HG02840 (cell line): ENCODE data around the gene OR9Q1.

ENCODE experiments used
- ATAC-seq: cut with Tn5 transposase; IDR thresholded peaks from one replicate; pipeline ENCODE4 v1.9.1; 2021; ENCODE audit warnings: mild to moderate bottlenecking, moderate library complexity, moderate number of reproducible peaks; ENCODE audit not compliant: unreplicated experiment, low FRiP score

Gene OR9Q1

DNA sequence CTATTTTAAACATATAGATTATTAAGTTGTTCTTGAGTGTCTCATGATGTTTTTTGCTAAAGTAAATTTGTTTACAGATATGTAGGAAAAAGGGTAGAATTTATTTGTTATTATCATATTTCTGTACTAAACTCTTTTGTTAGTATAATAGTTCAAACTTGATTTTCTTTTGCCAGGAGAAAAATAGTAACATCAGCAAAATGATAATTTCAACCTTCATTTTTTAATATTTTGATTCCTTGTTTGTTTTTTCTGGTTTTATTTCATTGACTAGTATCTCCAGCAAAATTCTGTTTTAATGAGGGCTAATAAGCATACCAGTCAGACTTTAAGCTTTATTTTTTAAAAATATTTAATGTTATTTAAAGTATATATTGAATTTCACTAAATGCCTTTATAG lies 192.8 kb downstream of the OR9Q1 start:
- ATAC-seq = no peak

DNA sequence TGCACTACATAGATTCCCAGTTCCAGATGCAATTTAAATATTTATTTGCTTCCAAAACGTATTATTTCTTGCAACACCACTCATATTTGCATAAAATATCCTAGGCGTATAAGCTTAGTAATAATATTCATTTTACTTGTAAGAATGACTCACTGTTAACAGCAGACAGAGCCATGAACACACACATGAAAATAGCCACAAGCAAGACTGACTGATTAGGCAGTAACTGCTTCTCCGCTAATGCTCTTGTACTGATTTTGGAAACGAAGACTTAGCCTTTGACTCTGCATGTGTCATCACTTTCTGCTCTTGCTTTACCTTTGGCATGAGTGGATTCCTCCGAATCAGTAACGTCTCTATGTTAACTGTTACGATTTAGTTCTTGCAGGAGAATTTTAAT lies 199.0 kb downstream of the OR9Q1 start:
- ATAC-seq = no peak

DNA sequence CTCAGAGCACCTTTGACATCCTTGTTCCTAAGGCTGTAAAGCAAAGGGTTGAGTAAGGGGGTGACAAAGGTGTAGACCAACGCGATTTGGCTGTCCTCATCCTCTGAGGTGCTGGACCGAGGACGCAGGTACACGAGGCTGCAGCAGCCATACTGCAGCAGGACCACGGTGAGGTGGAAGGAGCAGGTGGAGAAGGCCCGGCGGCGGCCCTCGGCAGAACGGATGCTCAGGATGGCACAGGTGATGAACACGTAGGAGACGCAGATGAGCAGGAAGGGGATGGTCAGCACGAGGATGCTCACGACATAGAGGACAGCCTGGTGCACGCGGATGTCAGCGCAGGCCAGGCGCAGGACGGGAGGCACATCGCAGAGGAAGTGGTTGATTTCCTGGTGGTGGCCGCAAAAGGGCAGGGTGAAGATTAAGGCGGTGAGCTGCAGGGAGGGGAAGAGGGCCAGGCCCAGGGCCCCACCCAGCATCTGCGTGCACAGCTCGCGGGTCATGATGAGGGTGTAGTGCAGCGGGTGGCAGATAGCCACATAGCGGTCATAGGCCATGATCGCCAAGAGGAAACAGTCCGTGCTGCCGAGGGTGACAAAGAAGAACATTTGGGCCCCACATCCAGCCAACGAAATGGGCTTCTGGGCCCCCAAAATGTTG lies 204.4 kb downstream of the OR9Q1 start:
- ATAC-seq = no peak
